Peyer's patch (tissue), 4 donors: ENCODE measurements around the gene OLFM1.

Experiments
- CTCF ChIP-seq, 6 experiments: fragments of 450-650 bp in 4 of 6; fragments of 200-600 bp in 2 of 6; sonication (generic) in 1 of 6; IDR thresholded peaks; one replicate each; pipeline ENCODE4 v1.5.1; 2017 to 2019; ENCODE audit warnings: antibody characterized with exemption in 6 of 6, mild to moderate bottlenecking in 3 of 6, moderate library complexity in 1 of 6
- POLR2A ChIP-seq, 2 donors: fragments of 450-650 bp; IDR thresholded peaks; one replicate each; pipeline ENCODE4 v1.5.1; 2017; ENCODE audit warnings: antibody characterized with exemption in 2 of 2, mild to moderate bottlenecking in 2 of 2, moderate library complexity in 2 of 2

GRCh38 chr9:135141183-135141774 lies 53.8 kb downstream of the OLFM1 start:
- no peak for TF ChIP-seq POLR2A (IDR thresholded peaks at IDR 0.05)
- TF ChIP-seq CTCF (IDR thresholded peaks at IDR 0.05), result no peak
